Activated B cell treated with CpG ODN at 0.5 μM for 24 hours (primary cell): ENCODE results near the gene SLC35A2. TPM values are rescaled to one million over a fixed set of nuclear protein-coding genes. Genes with fewer than 3 reads are reported as not detected.

Source experiments
- ATAC-seq: fragments of 200-7000 bp; cut with Tn5 transposase; one replicate; pipeline ENCODE4 v1.10.0; 2021; ENCODE audit warnings: low read depth, mild to moderate bottlenecking, moderate library complexity
- CTCF ChIA-PET: fragments of 350-600 bp; sonication (Branson Sonifier 250); formaldehyde crosslinking; loops from one replicate; lab custom pipeline; 2021; ENCODE audit warnings: antibody characterized with exemption; lab: Charles Lee
- POLR2A ChIA-PET: fragments of 350-600 bp; sonication (Branson Sonifier 250); formaldehyde crosslinking; loops from one replicate; lab custom pipeline; 2021; ENCODE audit warnings: antibody characterized with exemption; lab: Charles Lee
- DNase-seq: peaks from one replicate; pipeline ENCODE4 v3.0.0; 2022
- H3K27ac Mint-ChIP-seq: one replicate; pipeline ENCODE4 v1.8.0; 2020; ENCODE audit warnings: mixed read lengths
- H3K27me3 Mint-ChIP-seq: one replicate; pipeline ENCODE4 v1.8.0; 2021; ENCODE audit warnings: mixed read lengths
- H3K36me3 Mint-ChIP-seq: one replicate; pipeline ENCODE4 v1.8.0; 2021; ENCODE audit warnings: low read depth, mixed read lengths
- H3K4me1 Mint-ChIP-seq: one replicate; pipeline ENCODE4 v1.8.0; 2021; ENCODE audit warnings: mixed read lengths
- H3K4me3 Mint-ChIP-seq: one replicate; pipeline ENCODE4 v1.8.0; 2020; ENCODE audit warnings: mild to moderate bottlenecking, mixed read lengths
- H3K9me3 Mint-ChIP-seq: one replicate; pipeline ENCODE4 v1.8.0; 2020; ENCODE audit warnings: mixed read lengths
- intact Hi-C: fragments of 100-400 bp; cut with micrococcal nuclease; formaldehyde crosslinking; loops from one replicate; pipeline ENCODE4 v1.15.1; 2024
- total RNA-seq: library from RNA; stranded (reverse); gene quantifications from 2 replicates; pipeline ENCODE4 v1.2.3, GENCODE V29; 2022
- TF ChIP-seq, protein P1 (sequence below): fragments of 200-600 bp; IDR thresholded peaks from one replicate; pipeline ENCODE4 v1.8.0; 2022; ENCODE audit warnings: antibody characterized with exemption, mild to moderate bottlenecking

The SLC35A2 gene
- total RNA-seq, 1 donor from 2014 or later: 17.3 TPM

DNA sequence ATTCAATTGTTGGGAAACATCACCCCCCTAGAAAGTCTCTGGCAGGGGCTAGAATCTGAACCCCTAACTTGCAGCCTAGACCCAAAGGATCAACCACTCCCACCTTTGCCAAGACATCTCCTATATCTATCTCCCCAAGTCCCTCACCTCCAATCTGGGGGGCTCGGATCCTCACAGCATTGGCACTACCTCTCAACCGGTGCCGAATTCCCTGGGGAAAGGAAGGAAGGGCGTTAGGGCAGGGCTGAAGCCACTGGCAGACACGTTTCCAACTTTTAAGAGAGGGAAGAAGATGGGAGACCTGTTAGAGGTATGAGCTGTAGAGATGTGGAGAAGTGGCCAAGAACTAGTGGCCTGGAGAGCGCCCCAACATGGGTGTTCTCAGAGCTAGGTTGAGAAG lies 16.6 kb downstream of the SLC35A2 start:
- H3K27ac Mint-ChIP-seq: no peak overlapping the region
- TF ChIP-seq, protein P1, sequence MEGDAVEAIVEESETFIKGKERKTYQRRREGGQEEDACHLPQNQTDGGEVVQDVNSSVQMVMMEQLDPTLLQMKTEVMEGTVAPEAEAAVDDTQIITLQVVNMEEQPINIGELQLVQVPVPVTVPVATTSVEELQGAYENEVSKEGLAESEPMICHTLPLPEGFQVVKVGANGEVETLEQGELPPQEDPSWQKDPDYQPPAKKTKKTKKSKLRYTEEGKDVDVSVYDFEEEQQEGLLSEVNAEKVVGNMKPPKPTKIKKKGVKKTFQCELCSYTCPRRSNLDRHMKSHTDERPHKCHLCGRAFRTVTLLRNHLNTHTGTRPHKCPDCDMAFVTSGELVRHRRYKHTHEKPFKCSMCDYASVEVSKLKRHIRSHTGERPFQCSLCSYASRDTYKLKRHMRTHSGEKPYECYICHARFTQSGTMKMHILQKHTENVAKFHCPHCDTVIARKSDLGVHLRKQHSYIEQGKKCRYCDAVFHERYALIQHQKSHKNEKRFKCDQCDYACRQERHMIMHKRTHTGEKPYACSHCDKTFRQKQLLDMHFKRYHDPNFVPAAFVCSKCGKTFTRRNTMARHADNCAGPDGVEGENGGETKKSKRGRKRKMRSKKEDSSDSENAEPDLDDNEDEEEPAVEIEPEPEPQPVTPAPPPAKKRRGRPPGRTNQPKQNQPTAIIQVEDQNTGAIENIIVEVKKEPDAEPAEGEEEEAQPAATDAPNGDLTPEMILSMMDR: no peak
- H3K36me3 Mint-ChIP-seq: peaks cover 28% of the 10 kb centered on the region
- ATAC-seq (no peak), DNase-seq (no peak)
- ChIA-PET POLR2A (interaction anchor here (0.7 kb wide), 1 partner anchor 44 kb away, joined by 3 read pairs; no protein-coding TSS in a partner anchor), CTCF (no interaction called here)
- H3K4me1 Mint-ChIP-seq: peaks cover 41% of the 10 kb centered on the region
- intact Hi-C loops: loop anchor here (5.0 kb wide), 2 partner anchors 207 to 248 kb away; no protein-coding TSS in a partner anchor
- H3K27me3 Mint-ChIP-seq: no peaks in the 10 kb centered on the region
- no peaks in the 10 kb centered on the region for H3K9me3 Mint-ChIP-seq
- no peak overlapping the region for H3K4me3 Mint-ChIP-seq

DNA sequence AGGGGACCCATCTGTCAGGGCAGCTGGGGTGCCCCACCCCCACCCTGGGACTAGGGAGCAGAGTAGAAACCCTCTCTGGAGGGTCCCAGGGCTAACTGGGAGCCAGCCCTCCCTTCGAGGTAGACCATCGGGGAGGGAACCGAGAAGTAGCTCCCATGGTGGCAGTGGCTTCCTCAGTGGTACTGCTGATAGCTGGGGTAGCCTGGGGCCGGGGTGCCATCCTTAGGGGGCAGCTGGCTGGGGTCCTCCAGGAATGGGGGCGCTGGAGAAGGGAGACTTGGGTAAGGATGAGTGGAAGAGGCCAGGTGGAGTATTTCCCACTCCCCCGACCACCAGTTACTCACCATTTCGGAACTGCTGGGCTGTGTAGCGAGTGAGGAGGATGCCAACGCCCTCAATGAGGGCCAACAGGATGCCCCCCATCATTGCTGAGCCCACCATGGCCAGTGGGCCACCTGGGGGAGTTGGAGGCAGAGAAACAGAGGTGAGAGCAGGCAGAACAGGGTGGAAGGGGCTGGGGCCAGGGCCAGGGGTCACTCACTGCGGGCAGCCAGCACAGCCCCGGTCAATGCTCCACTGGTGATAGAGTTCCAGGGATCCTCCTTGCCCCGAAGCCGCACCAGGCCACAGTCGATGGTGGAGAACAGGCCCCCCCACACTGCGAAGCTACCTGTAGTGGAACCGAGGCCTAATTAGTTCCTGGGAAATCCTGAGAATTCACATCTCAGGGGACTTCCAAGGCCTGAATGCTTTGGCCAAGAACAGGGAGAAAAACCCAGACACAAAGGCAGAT lies 17.7 kb downstream of the SLC35A2 start:
- H3K4me1 Mint-ChIP-seq: peaks cover 38% of the 10 kb centered on the region
- no peaks in the 10 kb centered on the region for H3K9me3 Mint-ChIP-seq
- H3K27ac Mint-ChIP-seq: no peak overlapping the region
- CTCF ChIA-PET: interaction anchor here (0.8 to 3.0 kb wide), 3 partner anchors 22 to 53 kb away, joined by 3 to 17 read pairs (median 3); no protein-coding TSS in a partner anchor
- H3K4me3 Mint-ChIP-seq: no peak overlapping the region
- intact Hi-C loops: loop anchor here (5.0 kb wide), 2 partner anchors 209 to 246 kb away; no protein-coding TSS in a partner anchor
- TF ChIP-seq, protein P1: no peak
- no peak for ATAC-seq
- POLR2A ChIA-PET: interaction anchor here (1.1 to 2.0 kb wide), 3 partner anchors 13 to 156 kb away, joined by 3 to 5 read pairs (median 4); partner anchors contain the start of gene SLC35A2
- no peaks in the 10 kb centered on the region for H3K27me3 Mint-ChIP-seq
- DNase-seq: no peak
- peaks cover 26% of the 10 kb centered on the region for H3K36me3 Mint-ChIP-seq

DNA sequence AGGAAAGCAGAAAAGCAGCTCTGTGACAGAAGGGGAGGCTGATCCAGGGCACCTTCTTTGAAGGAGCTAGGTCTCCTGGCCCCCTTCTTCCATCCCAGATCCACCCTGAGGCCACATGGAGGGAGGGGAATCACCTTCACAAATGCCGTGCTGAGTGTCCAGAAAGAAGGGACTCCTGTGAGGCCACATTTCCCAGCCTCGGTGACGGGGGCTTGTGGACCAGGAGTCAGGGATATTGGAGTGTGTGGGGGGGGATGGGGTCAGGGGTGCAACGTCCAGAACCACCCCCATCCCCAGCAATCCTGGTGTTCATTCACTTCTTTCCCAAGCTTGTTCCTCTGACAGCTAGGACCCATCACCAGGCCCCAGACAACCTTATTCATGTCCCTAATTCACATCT lies 18.6 kb downstream of the SLC35A2 start:
- Mint-ChIP-seq H3K9me3 (no peaks in the 10 kb centered on the region), H3K4me1 (peaks cover 32% of the 10 kb centered on the region), H3K36me3 (peaks cover 23% of the 10 kb centered on the region), H3K27ac (no peak overlapping the region), H3K4me3 (peak overlapping the region; percentile 4), H3K27me3 (no peaks in the 10 kb centered on the region)
- DNase-seq (no peak), ATAC-seq (no peak)
- TF ChIP-seq, protein P1: no peak
- ChIA-PET POLR2A (interaction anchor here (1.1 to 2.6 kb wide), 4 partner anchors 14 to 156 kb away, joined by 3 to 51 read pairs (median 4); partner anchors contain the start of gene SLC35A2), CTCF (interaction anchor here (0.8 to 3.0 kb wide), 3 partner anchors 23 to 54 kb away, joined by 3 to 17 read pairs (median 3); no protein-coding TSS in a partner anchor)
- intact Hi-C loops: loop anchor here (5.0 kb wide), 2 partner anchors 209 to 246 kb away; no protein-coding TSS in a partner anchor

- no peaks in the 10 kb centered on the region for H3K9me3 Mint-ChIP-seq
- ChIA-PET POLR2A (interaction anchor here (0.6 to 2.6 kb wide), 17 partner anchors 20 to 366 kb away, joined by 3 to 51 read pairs (median 4); partner anchors contain the start of genes HDAC6, OTUD5, SLC35A2 and TBC1D25), CTCF (interaction anchor here (1.0 to 3.0 kb wide), 9 partner anchors 21 to 243 kb away, joined by 3 to 17 read pairs (median 4); no protein-coding TSS in a partner anchor)
- peaks cover 14% of the 10 kb centered on the region for H3K36me3 Mint-ChIP-seq
- TF ChIP-seq, protein P1: no peak
- ATAC-seq (peak; percentile 88), DNase-seq (peak; percentile 67)
- H3K4me3 Mint-ChIP-seq: peak overlapping the region; percentile 82
- intact Hi-C loops: loop anchor here (1.0 to 5.0 kb wide), 6 partner anchors 25 to 244 kb away; no protein-coding TSS in a partner anchor
- H3K27ac Mint-ChIP-seq: peak overlapping the region; percentile 65
- peaks cover 23% of the 10 kb centered on the region for H3K4me1 Mint-ChIP-seq
- H3K27me3 Mint-ChIP-seq: no peaks in the 10 kb centered on the region
Measured at GRCh38 chrX:48891402-48892288, 19.8 kb downstream of the SLC35A2 start.
